Trophoblast cell (in vitro differentiated cells and primary cell): ENCODE data around the gene KRT26.

Experiments used
- DNase-seq, 2 donors: peaks; one replicate each; pipeline ENCODE4 v3.0.0-alpha.2; 2016
- H2AFZ ChIP-seq: 2 replicates; pipeline ENCODE4 v1.6.1; 2013; ENCODE audit warnings: low read length, moderate library complexity, mild to moderate bottlenecking; ENCODE audit not compliant: insufficient read depth, poor library complexity
- H2AK5ac ChIP-seq: 2 replicates; pipeline ENCODE4 v1.6.1; 2013; ENCODE audit warnings: mild to moderate bottlenecking, low read length
- H2BK120ac ChIP-seq: 2 replicates; pipeline ENCODE4 v1.6.1; 2013; ENCODE audit warnings: low read length, mild to moderate bottlenecking, moderate library complexity; ENCODE audit not compliant: insufficient read depth, poor library complexity
- H2BK12ac ChIP-seq: 2 replicates; pipeline ENCODE4 v1.6.1; 2013; ENCODE audit warnings: mild to moderate bottlenecking, low read length, moderate library complexity
- H2BK5ac ChIP-seq: 2 replicates; pipeline ENCODE4 v1.6.1; 2013; ENCODE audit warnings: low read length, low read depth, moderate library complexity, mild to moderate bottlenecking; ENCODE audit not compliant: poor library complexity
- H3K14ac ChIP-seq: 2 replicates; pipeline ENCODE4 v1.6.1; 2013; ENCODE audit warnings: mild to moderate bottlenecking, low read length
- H3K18ac ChIP-seq: 2 replicates; pipeline ENCODE4 v1.6.1; 2013; ENCODE audit warnings: mild to moderate bottlenecking, low read length
- H3K23ac ChIP-seq: 2 replicates; pipeline ENCODE4 v1.6.1; 2013; ENCODE audit warnings: low read length
- H3K27ac ChIP-seq: 2 replicates; pipeline ENCODE4 v1.5.1; 2013; ENCODE audit warnings: low read depth, mild to moderate bottlenecking, inconsistent platforms, low read length, moderate library complexity
- H3K27me3 ChIP-seq: 2 replicates; pipeline ENCODE4 v1.6.1; 2013; ENCODE audit warnings: inconsistent platforms, mild to moderate bottlenecking, low read length, moderate library complexity; ENCODE audit not compliant: insufficient read depth
- H3K36me3 ChIP-seq, 2 experiments: 1 replicate in 1 of 2; 2 replicates in 1 of 2; pipeline ENCODE4 v1.6.1; 2013; ENCODE audit warnings: low read length in 2 of 2, mild to moderate bottlenecking in 2 of 2, moderate library complexity in 1 of 2; ENCODE audit not compliant: insufficient read depth in 2 of 2, control insufficient read depth in 1 of 2
- H3K4ac ChIP-seq: 2 replicates; pipeline ENCODE4 v1.6.1; 2013; ENCODE audit warnings: low read depth, mild to moderate bottlenecking, low read length, moderate library complexity
- H3K4me1 ChIP-seq, 2 experiments: 1 replicate in 1 of 2; 2 replicates in 1 of 2; pipeline ENCODE4 v1.6.1; 2013; ENCODE audit warnings: low read length in 2 of 2, mild to moderate bottlenecking in 2 of 2, moderate library complexity in 1 of 2; ENCODE audit not compliant: insufficient read depth in 2 of 2, control insufficient read depth in 1 of 2
- H3K4me2 ChIP-seq: 2 replicates; pipeline ENCODE4 v1.6.1; 2013; ENCODE audit warnings: inconsistent platforms, mild to moderate bottlenecking, low read length, moderate library complexity
- H3K4me3 ChIP-seq: 2 replicates; pipeline ENCODE4 v1.5.1; 2013; ENCODE audit warnings: mild to moderate bottlenecking, low read depth, low read length, inconsistent platforms
- H3K79me1 ChIP-seq: one replicate; pipeline ENCODE4 v1.6.1; 2013; ENCODE audit warnings: low read length
- H3K79me2 ChIP-seq: 2 replicates; pipeline ENCODE4 v1.6.1; 2013; ENCODE audit warnings: low read length, mild to moderate bottlenecking; ENCODE audit not compliant: control insufficient read depth, insufficient read depth, poor library complexity
- H3K9ac ChIP-seq: 2 replicates; pipeline ENCODE4 v1.6.1; 2013; ENCODE audit warnings: mild to moderate bottlenecking, low read length
- H3K9me3 ChIP-seq: 2 replicates; pipeline ENCODE4 v1.6.1; 2013; ENCODE audit warnings: low read depth, mild to moderate bottlenecking, control low read depth, inconsistent platforms, low read length; ENCODE audit not compliant: insufficient read depth
- H4K12ac ChIP-seq: 2 replicates; pipeline ENCODE4 v1.6.1; 2013; ENCODE audit warnings: low read depth, mild to moderate bottlenecking, low read length, moderate library complexity
- H4K8ac ChIP-seq: 2 replicates; pipeline ENCODE4 v1.6.1; 2013; ENCODE audit warnings: low read depth, mild to moderate bottlenecking, low read length, moderate library complexity
- H4K91ac ChIP-seq: one replicate; pipeline ENCODE4 v1.6.1; 2013; ENCODE audit warnings: low read depth, mild to moderate bottlenecking, low read length, moderate library complexity
- WGBS: extraction: QIAGEN DNeasy Blood & Tissue Kit; methylation state at CpG from one replicate; pipeline ENCODE4 v1.1.7; 2013; ENCODE audit warnings: missing lambda C conversion rate; ENCODE audit not compliant: insufficient read length, insufficient coverage; ENCODE audit errors: extremely low coverage; 5-methylcytosine and 5-hydroxymethylcytosine counted together

The KRT26 gene

GRCh38 chr17:40726919-40727318 lies 45.1 kb downstream of the KRT26 start:
- Histone ChIP-seq H3K79me1 (no peaks in the 10 kb centered on the region), H3K79me2 (no peaks in the 10 kb centered on the region), H3K4me3 (no peak overlapping the region), H2AK5ac (no peak overlapping the region), H4K91ac (no peak overlapping the region), H3K4me2 (no peak overlapping the region), H3K18ac (no peak overlapping the region), H2AFZ (no peak overlapping the region), H3K27ac (no peak overlapping the region), H2BK5ac (no peak overlapping the region), H3K9me3 (peaks cover 2% of the 10 kb centered on the region), H2BK120ac (no peak overlapping the region), H3K36me3 (no peaks in the 10 kb centered on the region), H4K12ac (no peak overlapping the region), H4K8ac (no peak overlapping the region), H3K27me3 (no peaks in the 10 kb centered on the region), H3K23ac (no peak overlapping the region), H3K14ac (no peak overlapping the region), H3K4ac (no peak overlapping the region), H3K9ac (no peak overlapping the region), H3K4me1 (no peaks in the 10 kb centered on the region), H2BK12ac (no peak overlapping the region)
- DNase-seq: peak in 1 of 2 donors; percentile 42
- WGBS: no CpG with 5 or more reads among the region's 2 CpGs

- whole genome bisulfite sequencing: no CpG with 5 or more reads among the region's 1 CpG
- H2BK12ac ChIP-seq: no peak overlapping the region
These were observed 47.3 kb downstream of the KRT26 start for GRCh38 chr17:40724656-40725055.

GRCh38 chr17:40722241-40722640 lies 49.8 kb downstream of the KRT26 start:
- Histone ChIP-seq H3K4me3 (no peak overlapping the region), H3K14ac (no peak overlapping the region), H3K18ac (no peak overlapping the region), H4K8ac (no peak overlapping the region), H4K12ac (no peak overlapping the region), H3K9ac (no peak overlapping the region), H2BK12ac (no peak overlapping the region), H3K4ac (no peak overlapping the region), H4K91ac (no peak overlapping the region), H3K23ac (no peak overlapping the region), H3K9me3 (no peaks in the 10 kb centered on the region), H3K27me3 (no peaks in the 10 kb centered on the region), H3K4me1 (peaks cover 0 to 3% of the 10 kb centered on the region in 2 experiments), H3K79me1 (no peaks in the 10 kb centered on the region), H2BK120ac (no peak overlapping the region), H2AK5ac (no peak overlapping the region), H3K36me3 (no peaks in the 10 kb centered on the region), H3K79me2 (no peaks in the 10 kb centered on the region), H3K4me2 (no peak overlapping the region), H3K27ac (no peak overlapping the region), H2AFZ (no peak overlapping the region), H2BK5ac (no peak overlapping the region)
- WGBS: no CpG with 5 or more reads among the region's 1 CpG
- DNase-seq: peak in 1 of 2 donors; percentile 76

More at GRCh38 chr17:40724656-40725055, 47.3 kb downstream of the KRT26 start:
- H3K27ac ChIP-seq: no peak overlapping the region
- H2BK5ac ChIP-seq: no peak overlapping the region
- H3K79me2 ChIP-seq: no peaks in the 10 kb centered on the region
- no peaks in the 10 kb centered on the region for H3K79me1 ChIP-seq
- DNase-seq: no peak
- no peaks in the 10 kb centered on the region for H3K36me3 ChIP-seq
- H3K4me2 ChIP-seq: no peak overlapping the region
- no peak overlapping the region for H3K18ac ChIP-seq
- no peaks in the 10 kb centered on the region for H3K27me3 ChIP-seq
- no peak overlapping the region for H2AFZ ChIP-seq
- H4K91ac ChIP-seq: no peak overlapping the region
- H3K9ac ChIP-seq: no peak overlapping the region
- no peak overlapping the region for H4K8ac ChIP-seq
- no peak overlapping the region for H3K4ac ChIP-seq
- H2BK120ac ChIP-seq: no peak overlapping the region
- H3K4me3 ChIP-seq: no peak overlapping the region
- no peaks in the 10 kb centered on the region for H3K9me3 ChIP-seq
- H2AK5ac ChIP-seq: no peak overlapping the region
- H3K14ac ChIP-seq: no peak overlapping the region
- H4K12ac ChIP-seq: no peak overlapping the region
- no peak overlapping the region for H3K23ac ChIP-seq
- no peaks in the 10 kb centered on the region for H3K4me1 ChIP-seq

GRCh38 chr17:40720899-40721298 lies 51.1 kb downstream of the KRT26 start:
- H3K36me3 ChIP-seq: no peaks in the 10 kb centered on the region
- H3K23ac ChIP-seq: no peak overlapping the region
- no peak overlapping the region for H3K4me3 ChIP-seq
- no peak overlapping the region for H4K12ac ChIP-seq
- H3K79me1 ChIP-seq: no peaks in the 10 kb centered on the region
- H2BK120ac ChIP-seq: no peak overlapping the region
- H2AFZ ChIP-seq: no peak overlapping the region
- no peak overlapping the region for H4K91ac ChIP-seq
- H3K14ac ChIP-seq: no peak overlapping the region
- H2BK5ac ChIP-seq: no peak overlapping the region
- no peaks in the 10 kb centered on the region for H3K9me3 ChIP-seq
- no peak overlapping the region for H2BK12ac ChIP-seq
- no peaks in the 10 kb centered on the region for H3K27me3 ChIP-seq
- H3K4me1 ChIP-seq: peaks cover 0 to 3% of the 10 kb centered on the region in 2 experiments
- H3K9ac ChIP-seq: no peak overlapping the region
- no CpG with 5 or more reads among the region's 2 CpGs for WGBS
- no peak overlapping the region for H4K8ac ChIP-seq
- no peak overlapping the region for H3K4me2 ChIP-seq
- no peak overlapping the region for H2AK5ac ChIP-seq
- no peak overlapping the region for H3K18ac ChIP-seq
- no peak overlapping the region for H3K27ac ChIP-seq
- no peaks in the 10 kb centered on the region for H3K79me2 ChIP-seq
- DNase-seq: no peak
- no peak overlapping the region for H3K4ac ChIP-seq
